Occipital lobe (tissue), 2 donors: ENCODE data around the gene MRPL51. TPM values are rescaled to one million over a fixed set of nuclear protein-coding genes. Genes with fewer than 3 reads are reported as not detected.
"Not testable (repeated sequence)": the region's sequence is repeated elsewhere in the genome, so short reads cannot be mapped to it uniquely, and the experiment has no call there.

Experiments used
- DNase-seq: peaks from one replicate; lab custom pipeline; 2025; lab: John Stamatoyannopoulos, UW
- total RNA-seq: library from RNA; depleted of rRNA; stranded (reverse); fragments of >200 nt; gene quantifications from one replicate; pipeline ENCODE4 v1.2.3, GENCODE V29; 2014

MRPL51 gene
- total RNA-seq, 1 donor from 2014 or later = 36.5 TPM

DNA sequence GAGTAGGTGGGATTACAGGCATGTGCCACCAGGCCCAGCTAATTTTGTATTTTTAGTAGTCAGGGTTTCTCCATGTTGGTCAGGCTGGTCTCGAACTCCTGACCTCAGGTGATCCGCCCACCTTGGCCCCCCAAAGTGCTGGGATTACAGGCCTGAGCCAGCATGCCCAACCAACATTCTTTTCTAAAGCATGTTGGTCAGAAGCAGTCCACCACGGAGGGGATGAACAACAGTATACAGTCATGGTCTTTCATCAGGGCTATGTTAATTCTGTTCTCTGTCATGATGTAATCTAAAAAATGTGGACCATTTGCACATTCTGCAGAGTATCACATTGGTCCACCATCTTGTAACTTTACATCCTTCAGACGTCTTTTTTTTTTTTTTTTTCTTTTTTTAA lies 3.6 kb downstream of the MRPL51 start:
- no peak for DNase-seq

DNA sequence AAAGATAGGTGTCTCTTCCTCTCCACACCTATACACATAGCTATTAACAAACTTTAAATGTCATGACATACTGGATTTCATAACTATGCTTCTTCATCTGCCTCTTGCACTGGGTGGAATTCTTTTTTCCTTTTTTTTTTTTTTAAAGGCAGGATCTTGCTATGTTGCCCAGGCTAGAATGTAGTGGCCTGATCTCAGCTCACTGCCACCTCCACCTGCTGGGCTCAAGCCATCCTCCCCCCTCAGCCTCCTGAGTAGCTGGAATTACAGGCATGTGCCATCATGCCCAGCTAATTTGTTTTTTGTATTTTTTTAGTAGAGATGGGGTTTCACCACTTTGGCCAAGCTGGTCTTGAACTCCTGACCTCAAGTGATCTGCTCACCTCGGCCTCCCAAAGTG lies 4.8 kb downstream of the MRPL51 start:
- DNase-seq = no peak

DNA sequence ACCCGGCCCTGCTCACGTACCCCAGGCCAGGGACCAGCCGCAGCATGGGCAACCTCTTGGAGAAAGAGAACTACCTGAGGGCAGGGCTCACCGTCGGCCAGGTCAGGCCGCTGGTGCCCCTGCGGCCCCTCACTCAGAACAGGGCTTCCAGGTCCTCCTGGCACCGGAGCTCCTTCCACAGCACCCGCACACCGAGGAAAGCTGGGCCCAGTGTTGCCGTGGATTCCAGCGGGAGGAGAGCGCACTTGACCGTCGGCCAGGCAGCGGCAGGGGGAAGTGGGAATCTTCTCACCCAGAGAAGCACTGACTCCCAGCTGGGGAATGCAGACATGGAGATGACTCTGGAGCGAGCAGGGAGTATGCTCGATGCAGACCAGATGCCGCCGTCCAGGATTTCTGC lies 14.6 kb downstream of the MRPL51 start:
- no peak for DNase-seq

- not testable (repeated sequence) for DNase-seq
These were observed 15.3 kb downstream of the MRPL51 start for GRCh38 chr12:6477601-6478377.

- DNase-seq = no peak
These were observed 16.6 kb downstream of the MRPL51 start for GRCh38 chr12:6476489-6476888.

DNA sequence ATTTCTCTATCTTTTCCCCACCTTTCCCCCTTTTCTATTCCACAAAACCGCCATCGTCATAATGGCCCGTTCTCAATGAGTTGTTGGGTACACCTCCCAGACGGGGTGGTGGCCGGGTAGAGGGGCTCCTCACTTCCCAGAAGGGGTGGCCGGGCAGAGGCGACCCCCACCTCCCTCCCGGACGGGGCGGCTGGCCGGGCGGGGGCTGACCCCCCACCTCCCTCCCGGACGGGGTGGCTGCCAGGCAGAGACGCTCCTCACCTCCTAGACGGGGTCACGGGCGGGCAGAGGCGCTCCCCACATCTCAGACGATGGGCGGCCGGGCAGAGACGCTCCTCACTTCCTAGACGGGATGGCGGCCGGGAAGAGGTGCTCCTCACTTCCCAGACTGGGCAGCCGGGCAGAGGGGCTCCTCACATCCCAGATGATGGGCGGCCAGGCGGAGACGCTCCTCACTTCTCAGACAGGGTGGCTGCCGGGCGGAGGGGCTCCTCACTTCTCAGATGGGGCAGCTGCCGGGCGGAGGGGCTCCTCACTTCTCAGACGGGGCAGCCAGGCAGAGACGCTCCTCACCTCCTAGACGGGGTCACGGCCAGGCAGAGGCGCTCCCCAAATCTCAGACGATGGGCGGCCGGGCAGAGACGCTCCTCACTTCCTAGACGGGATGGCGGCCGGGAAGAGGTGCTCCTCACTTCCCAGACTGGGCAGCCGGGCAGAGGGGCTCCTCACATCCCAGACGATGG lies 17.7 kb downstream of the MRPL51 start:
- not testable (repeated sequence) for DNase-seq

- no peak for DNase-seq
These were observed 20.6 kb downstream of the MRPL51 start for GRCh38 chr12:6472491-6472890.

DNA sequence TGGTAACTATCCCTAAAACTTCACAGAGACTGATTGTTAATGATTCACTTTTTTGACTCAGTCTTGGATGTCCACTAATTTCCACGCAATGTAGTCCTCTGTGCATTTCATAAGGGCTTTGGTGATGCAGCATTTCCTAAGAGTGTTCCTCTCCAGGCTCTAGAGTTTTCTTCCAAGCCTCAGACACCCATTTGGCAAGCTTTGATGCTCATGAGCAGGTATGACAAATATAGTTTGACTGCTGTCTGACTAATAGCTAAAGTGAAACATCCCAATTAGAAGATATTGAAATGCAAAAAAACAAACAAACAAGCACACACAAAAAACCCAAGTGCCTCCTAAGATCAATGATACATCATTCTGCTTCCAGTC lies 21.1 kb downstream of the MRPL51 start:
- no peak for DNase-seq

GRCh38 chr12:6470375-6471163 lies 22.5 kb downstream of the MRPL51 start, which contains the start of gene VAMP1:
TSS of gene VAMP1 (minus strand) at chr12:6470677. CDS start at chr12:6470531, 146 bp downstream.
- peak; percentile 99 for DNase-seq

DNA sequence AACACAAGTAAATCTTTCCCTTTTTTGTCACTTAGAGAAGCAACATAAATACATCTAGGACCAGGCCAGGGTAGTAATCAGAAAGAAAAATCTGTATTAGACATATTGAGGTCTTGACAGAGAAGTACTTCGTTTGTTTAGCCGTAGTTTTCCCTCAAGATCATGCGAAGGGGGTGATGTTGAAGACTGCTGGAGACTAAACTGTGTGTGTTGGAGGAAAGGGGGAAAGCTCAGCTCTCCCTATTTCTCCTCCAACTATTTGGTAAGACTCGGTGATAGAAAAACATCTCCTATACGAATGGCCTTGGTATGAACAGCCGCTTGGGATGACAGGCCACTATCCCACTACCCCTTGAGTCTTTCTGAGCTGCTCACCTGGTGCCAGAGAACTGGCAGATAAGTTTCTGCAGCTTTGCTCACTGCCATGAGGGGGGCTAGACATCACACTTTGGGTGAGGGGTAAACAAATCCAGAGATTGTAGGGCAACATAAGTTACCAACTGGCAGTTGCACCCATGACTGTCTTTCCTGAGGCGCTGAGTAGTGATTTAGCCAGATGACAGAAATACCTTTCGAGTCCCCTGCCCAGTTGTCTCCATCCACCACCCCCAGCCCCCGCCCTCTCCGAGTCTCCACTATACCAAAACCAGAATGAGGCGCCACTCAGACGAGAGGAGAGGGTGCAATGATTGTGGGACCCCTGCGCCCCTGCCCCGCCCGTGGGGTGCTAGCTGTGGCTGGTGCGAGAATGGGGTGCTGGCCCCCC lies 23.3 kb downstream of the MRPL51 start:
- no peak for DNase-seq

- DNase-seq = no peak
These were observed 24.0 kb downstream of the MRPL51 start for GRCh38 chr12:6469092-6469491.

DNA sequence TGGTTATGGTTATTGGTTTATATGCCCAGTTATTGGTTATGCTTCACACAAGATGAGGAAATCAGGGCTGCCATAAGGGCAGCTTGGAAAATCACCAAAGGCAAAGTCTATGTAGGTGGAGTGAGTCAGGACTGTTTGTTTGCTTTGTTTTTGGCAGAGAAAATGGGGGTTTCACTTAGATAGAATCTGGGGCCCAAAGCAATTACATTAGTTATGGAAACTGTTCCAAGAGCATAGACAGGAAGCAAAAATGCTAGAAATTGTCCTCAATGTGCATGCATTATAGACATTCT lies 24.8 kb downstream of the MRPL51 start:
- no peak for DNase-seq

DNA sequence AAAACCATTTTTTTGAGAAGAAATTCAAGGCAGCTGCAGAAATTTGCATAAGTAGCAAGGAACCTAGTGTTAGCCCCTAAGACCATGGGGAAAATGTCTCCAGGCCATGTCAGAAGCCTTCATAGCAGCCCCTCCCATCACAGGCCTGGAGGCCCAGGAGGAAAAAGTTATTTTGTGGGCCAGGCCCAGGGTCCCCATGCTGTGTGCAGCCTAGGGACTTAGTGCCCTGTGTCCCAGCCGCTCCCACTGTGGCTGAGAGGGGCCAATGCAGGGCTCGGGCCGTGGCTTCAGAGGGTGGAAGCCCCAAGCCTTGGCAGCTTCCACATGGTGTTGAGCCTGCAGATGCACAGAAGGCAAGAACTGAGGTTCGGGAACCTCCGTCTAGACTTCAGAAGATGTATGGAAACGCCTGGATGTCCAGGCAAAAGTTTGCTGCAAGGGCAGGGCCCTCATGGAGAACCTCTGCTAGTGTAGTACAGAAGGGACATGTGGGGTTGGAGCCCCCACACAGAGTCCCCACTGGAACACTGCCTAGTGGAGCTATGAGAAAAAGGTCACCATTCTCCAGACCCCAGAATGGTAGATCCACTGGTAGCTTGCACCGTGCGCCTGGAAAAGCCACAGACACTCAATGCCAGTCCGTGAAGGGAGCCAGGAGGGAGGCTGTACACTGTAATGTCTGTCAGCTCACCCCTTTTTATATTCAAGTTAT lies 25.3 kb downstream of the MRPL51 start:
- DNase-seq = not testable (repeated sequence)

DNA sequence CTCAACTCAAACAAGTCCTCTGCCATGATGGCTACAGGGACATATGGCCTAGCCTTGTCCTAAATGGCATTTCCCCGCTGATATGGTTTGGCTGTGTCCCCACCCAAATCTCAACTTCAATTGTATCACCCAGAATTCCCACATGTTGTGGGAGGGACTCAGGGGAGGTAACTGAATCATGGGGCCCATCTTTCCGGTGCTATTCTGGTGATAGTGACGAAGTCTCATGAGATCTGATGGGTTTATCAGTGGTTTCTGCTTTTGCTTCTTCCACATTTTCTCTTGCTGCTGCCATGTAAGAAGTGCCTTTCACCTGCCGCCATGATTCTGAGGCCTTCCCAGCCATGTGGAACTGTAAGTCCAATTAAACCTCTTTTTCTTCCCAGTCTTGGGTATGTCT lies 26.3 kb downstream of the MRPL51 start:
- not testable (repeated sequence) for DNase-seq

GRCh38 chr12:6466184-6466573 lies 26.9 kb downstream of the MRPL51 start:
- DNase-seq = no peak

DNA sequence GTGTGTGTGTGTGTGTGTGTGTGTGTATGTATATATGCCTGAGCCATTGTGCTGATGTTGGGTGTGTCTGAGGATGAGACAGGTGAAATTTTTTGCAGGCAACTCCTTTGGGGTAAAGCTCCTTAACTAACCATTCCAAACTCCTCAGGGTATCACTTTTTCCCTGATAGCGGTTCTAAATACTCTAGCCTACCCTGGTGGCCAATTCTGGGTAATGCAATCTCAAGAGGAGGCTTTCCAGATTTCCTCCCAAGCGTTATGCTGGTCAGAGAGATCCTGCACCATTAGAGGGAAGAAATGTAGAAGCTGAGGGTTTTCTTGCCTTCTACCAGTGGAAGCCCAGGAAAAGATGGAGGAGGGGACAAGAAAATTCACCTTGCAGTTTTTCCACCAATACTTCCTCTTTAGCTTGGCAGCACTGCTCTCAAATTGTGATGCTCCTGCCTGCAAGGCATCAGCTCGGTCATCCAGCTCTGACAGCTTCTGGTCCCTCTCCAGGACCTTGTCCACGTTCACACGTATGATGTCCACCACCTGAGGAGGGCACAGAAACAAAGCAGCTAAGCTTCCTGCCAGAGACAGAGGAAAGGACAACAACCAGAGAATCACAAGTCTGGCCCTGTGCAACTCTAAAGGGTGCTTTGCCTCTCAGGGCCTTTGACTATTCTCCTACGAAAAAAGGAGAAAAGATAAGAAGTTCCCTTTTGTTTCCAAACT lies 27.4 kb downstream of the MRPL51 start:
- no peak for DNase-seq

DNA sequence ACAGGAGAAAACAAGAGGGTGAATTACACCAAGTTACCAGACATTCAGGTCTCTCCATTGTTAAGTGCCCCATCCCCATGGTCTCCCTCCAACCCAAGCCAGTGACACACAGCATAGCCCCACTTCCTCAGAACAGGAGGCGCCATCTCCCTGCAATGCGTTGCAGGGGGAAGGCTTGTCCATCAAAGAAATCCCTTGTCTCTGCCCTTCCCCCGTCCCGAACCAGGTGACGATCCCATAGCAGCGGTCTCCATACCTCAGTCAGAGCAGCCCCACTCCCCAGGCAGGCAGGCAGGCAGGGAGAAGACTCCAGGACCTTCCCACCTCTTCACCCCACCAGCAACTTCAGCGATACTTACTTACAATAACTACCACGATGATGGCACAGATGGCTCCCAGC lies 28.5 kb downstream of the MRPL51 start:
- DNase-seq = no peak

GRCh38 chr12:6463858-6464257 lies 29.2 kb downstream of the MRPL51 start:
- no peak for DNase-seq

- DNase-seq = no peak
These were observed 29.8 kb downstream of the MRPL51 start for GRCh38 chr12:6463216-6463615.
